HG03135 (cell line): Measurements from ENCODE around the gene ACTRT2.

Experiments
- ATAC-seq: cut with Tn5 transposase; IDR thresholded peaks from one replicate; pipeline ENCODE4 v1.9.1; 2021; ENCODE audit warnings: mild to moderate bottlenecking, moderate library complexity; ENCODE audit not compliant: unreplicated experiment

ACTRT2 gene

DNA sequence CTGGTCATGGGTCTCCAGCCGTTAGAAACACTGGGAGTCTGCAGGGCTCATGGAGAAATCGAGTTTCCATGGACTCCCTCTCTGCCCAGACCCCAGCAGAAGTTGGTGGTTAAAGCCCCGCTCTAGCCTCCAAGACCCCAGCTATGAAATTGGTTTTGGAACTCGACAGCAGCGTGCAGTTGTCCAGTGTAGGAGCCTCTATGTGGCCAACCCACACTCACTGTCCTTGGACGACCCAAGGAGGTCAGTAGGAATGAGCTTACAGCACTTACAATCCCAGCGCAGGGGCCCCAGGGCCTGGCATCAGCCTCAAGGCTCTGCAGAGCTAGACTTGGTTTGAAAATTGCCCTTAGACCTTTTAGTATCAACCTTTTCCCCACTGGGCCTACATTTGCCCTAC, 44.5 kb downstream of the ACTRT2 start:
- ATAC-seq = no peak

DNA sequence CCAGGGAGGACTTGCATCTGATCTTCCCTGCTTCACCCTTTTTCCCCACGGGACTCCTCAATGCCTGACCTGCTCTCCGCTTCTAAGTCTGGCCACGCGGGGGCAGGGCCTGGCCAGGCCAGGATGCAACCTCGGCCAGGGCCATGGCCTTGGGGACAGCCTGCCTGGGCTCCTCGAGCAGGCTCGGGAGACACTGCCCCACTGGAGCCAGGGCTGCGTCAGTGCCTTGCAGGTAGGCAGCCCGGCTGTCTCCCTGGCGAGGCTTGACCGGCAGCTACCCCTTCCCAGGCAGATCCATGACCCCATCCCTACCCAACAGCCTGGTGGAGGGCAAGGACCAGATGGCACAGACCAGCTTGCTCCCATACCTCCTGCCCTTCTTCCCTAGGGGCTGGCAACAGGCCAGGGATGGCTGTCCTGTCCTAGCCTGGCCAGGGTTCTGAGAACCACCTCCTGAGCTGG, 45.0 kb downstream of the ACTRT2 start:
- ATAC-seq = no peak

DNA sequence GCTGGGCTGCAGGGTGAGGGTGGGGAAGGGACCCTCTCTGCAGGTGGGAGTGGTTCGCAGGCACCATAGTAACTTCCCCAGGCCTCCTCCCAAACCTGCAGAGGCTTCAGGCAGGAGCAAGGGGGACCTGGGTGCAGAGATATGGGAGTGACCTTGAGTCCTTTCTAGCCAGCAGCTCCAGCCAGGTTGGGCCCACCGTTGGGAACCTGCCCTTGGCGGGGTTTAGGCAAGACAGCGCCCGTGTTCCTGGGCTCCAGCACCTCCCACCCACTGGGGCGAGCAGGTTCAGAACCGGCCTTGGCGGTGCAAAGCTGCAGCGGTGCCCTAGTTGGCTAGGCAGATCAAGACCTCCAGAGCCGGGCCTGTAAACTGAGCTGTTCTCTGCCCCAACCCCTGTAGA, 45.6 kb downstream of the ACTRT2 start:
- ATAC-seq = no peak

DNA sequence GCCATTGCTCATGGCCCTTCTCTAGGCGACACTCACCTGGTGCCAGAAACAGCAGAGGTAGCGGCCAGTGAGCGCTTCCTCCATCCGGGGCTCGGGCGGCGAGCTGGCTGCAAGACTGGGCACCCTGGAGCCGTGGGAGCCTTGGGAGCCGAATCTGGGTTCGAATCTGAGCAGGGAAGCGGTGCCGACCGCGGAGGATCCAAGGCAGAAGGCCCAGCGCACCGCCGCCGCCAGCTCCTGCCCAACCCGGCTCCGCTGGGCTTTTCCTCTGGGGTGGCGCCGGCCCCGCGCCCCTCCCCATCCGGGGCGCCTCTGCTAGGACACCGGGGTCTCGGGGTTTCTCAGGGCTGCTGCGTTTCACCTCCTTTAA, 46.0 kb downstream of the ACTRT2 start:
- no peak for ATAC-seq

DNA sequence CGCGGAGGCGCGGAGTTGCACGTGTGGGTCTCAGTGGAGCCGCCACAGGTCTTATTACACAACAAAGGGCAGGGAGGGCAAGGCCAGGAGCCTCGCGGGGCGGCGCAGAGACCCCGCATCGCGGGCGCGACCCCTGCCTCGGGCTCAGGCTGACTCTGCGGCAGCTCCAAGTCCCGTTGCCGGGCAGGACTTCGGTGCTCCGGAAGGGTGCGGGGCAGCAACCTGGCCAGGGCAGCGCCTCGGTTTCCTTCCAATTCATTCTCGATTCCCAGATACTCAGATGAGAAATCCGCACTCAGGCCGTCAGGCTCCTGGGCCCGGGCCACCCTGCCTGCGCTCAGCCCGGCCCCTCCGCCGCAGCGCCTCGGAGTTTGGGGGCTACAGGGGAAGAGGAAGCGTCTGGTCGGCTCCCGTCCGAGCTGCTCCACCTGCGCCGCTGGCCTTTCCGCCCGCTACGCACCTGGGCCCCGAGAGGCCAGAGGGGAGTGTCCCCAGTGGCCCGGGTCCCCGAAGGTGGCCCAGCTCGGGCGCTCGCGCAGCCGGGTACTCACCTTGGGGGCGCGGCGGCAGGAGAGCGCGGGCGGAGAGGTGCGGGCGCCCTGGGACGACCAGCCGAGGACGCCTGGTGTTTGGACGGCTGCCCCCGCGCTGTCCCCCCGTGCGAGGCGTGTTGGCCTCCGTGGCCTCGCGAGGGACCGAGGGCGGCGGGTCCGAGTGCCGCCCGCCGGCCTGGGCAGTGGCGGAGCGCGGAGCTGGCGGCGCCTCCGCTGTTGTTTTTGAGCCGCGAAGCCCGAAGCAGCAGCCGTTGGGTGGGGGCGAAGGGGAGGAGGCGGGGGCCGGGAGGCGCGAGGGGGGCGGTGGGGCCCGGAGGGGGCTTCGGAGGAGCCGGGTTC, 46.6 kb downstream of the ACTRT2 start:
- ATAC-seq = no peak

DNA sequence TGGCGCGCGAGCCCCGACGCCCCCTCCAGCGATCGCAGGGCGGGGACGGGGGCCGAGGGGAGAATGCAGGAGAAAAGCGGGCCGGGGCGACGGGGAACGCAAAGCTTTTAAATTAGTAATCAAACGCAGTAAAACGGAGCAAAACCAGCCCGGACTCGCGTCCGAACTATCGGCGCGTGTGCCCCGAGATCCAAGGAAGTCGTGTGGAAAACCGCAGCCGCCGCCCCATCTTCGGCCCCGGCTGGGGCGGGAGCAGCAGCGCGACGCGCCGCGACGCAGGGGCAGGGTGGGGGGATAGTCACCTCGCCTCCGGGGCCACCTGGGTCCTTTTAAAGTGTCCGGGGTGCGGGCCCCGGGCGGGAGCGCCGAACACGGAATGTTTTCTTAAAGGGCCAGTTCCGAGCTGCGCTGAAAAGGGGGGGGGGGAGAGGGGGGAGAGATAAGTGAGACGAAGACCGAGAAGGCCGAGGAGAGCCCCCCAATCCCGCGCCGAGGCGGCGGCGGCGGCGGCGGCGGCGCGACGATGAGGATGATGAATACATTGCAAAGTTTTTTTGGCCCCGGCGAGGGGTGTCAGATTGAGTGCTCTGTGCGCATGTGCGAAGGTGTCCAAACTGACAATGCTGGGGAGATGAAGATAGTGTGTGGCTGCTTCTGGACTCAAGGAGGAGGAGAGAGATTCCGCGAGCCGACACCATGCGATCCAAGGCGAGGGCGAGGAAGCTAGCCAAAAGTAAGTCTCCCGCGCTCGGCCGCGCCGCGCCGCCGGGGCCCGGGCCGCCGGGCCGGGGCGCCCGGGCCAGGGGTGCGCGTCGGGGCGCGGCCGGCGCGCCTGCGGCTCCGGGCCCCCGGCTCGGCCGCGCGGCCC, 47.5 kb downstream of the ACTRT2 start, which contains the start of gene PRDM16:
TSS of gene PRDM16 (plus strand) at position 640 of the 868 bp plus-strand sequence. CDS start at position 697, 57 bp downstream.
- ATAC-seq = no peak

GRCh38 chr1:3069491-3070308, 48.4 kb downstream of the ACTRT2 start:
- no peak for ATAC-seq

DNA sequence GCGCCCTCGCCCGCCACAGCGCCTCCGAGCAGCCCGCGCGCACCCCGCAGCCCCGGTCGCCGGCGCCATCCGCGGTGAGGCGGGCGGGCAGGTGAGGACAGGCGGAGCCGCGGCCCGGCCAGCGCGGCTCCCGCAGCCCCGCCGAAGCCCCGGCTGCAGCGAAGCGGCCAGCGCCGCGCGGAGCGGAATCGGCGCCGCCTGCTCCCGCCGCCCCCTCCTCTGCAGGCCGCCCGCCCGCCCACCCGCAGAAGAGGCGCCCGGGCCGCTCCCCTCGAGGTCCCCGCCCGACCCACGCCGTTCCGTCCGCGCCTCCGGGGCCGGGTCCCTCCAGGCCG, 49.0 kb downstream of the ACTRT2 start:
- no peak for ATAC-seq

- ATAC-seq = no peak
Observed at GRCh38 chr1:3070644-3071564, 49.6 kb downstream of the ACTRT2 start.

DNA sequence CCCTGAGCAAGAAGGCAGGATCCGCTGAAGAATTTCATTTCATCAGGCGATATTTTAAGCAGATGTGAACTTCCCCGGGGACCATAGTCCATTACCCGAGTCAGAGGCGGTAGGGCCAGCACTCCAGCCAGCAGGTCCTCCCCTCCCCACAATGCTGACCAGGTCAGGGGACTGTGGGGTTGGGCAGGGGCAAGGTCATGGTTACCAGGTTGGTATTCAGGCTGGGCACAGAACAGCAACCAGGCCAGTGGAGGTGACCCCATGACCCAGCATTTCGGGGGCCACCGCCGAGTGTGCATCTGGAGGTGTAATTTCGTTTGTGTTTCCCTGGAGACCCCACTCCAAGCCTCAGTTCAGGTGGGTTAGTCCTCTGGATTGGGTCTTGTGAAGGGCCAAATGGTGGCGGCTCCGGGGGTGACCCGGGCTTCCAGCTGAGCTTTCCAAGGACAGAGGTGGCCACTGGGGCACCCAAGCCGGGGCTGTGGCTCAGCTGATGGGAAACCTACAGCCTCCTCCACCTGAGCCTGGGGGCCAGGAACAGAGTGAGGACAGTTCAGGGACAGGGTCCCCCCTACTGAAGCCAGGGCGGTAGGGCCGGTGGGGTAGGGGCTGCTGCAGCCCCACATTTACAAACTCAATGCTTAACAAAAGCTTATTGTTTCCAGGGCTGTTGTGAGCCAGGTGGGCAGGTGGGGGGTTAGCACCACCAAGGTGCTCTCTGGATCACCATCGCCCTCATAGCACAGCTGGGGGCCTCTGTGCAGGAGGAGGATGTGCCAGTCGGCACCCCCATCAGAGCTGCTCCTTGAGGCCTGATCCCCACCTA, 50.5 kb downstream of the ACTRT2 start:
- no peak for ATAC-seq
